Esophagus squamous epithelium (tissue), 4 donors: ENCODE measurements around the gene MAML3.

Experiments used
- CTCF ChIP-seq, 6 experiments: fragments of 450-650 bp in 4 of 6; fragments of 200-600 bp in 2 of 6; sonication (generic) in 2 of 6; IDR thresholded peaks; one replicate each; pipeline ENCODE4 v1.5.1; 2016 to 2019; ENCODE audit warnings: antibody characterized with exemption in 6 of 6, mild to moderate bottlenecking in 4 of 6, moderate library complexity in 4 of 6
- POLR2A ChIP-seq, 4 donors: fragments of 450-650 bp; IDR thresholded peaks; one replicate each; pipeline ENCODE4 v1.6.1; 2017; ENCODE audit warnings: antibody characterized with exemption in 4 of 4, mild to moderate bottlenecking in 4 of 4, moderate library complexity in 3 of 4

- no peak for TF ChIP-seq POLR2A (IDR thresholded peaks at IDR 0.05)
- TF ChIP-seq CTCF (IDR thresholded peaks at IDR 0.05) = no peak
Observed at GRCh38 chr4:139669890-139670289, 484.1 kb downstream of the MAML3 start.
